ENCODE results near the gene VPS13D.

Gene VPS13D

DNA sequence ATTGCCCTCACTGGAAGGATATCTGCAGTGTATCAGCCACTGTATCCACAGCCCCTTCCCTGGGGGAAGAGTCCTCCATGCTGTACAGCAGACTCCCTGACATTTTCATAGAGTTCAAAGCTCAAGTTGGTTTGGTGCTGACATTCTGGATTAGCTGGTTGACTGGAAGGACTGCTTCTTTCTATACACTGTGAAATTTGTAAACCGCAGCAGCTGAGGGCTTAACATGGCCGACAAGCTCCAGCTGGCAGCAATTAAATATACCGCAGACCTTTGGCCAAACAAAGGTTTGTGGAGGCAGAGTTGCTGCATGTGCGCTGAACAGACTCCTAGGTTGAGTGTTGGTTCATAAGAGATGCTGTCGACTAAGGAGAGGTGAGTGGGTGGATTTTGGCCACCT is 261.8 kb downstream of the VPS13D start:
- DNase-seq = peak; percentile 27

DNA sequence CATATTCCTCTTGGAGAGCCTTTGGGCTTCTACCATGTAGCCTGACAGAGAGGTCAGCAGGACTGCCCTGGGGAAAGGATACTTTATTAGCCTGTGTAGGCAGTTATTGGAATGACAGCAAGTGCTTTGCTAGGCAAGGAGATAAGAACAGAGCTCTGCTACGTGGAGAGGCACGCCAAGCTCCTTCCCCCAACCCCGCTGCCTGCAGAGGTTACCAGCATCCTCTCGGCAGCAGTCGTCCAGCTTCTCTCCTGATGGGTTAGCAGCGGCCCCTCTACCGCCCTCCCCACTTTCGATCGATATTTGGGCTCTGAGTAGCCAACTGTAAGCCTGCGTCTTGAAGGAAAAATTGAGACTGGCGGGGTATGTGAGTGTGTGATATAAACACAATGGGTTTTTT is 265.9 kb downstream of the VPS13D start:
- DNase-seq = no peak

DNA sequence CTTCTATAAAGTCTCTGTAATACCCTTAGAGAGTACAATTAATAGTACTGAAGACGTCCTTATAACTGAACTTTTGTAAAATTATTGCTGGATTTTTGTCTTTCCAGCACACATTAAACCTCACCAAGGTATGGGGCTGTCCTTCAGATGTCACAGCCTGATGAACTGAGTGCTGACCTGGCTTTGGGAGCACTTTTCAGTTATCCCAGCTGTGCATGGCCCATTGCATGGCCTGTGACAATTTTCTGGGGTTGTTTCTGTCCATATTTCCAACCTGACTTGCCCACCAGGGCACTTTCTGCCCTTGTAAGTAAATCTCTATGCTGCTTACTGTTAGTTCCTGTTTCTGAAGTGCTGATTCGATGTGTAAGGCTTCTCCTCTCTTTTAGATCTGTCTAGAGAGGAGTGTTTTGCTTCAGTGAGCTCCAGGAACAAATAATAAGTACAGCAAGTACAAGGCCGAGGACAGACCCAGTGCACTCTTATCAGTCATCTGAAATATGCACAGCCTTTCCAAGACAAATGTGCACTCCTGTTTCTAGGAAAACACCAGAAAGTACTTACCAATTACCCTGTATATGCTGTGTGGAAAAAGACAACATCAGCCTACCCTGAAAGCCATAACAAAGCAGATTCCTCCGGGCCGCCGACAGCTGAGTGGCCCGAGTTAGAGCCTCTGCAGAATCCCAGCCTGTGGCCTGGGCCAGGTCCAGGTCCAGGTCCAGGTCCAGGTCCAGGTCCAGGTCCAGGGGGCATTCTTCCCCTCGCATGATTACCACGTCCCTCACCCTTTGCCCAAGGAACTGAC is 266.5 kb downstream of the VPS13D start:
- DNase-seq = no peak

DNA sequence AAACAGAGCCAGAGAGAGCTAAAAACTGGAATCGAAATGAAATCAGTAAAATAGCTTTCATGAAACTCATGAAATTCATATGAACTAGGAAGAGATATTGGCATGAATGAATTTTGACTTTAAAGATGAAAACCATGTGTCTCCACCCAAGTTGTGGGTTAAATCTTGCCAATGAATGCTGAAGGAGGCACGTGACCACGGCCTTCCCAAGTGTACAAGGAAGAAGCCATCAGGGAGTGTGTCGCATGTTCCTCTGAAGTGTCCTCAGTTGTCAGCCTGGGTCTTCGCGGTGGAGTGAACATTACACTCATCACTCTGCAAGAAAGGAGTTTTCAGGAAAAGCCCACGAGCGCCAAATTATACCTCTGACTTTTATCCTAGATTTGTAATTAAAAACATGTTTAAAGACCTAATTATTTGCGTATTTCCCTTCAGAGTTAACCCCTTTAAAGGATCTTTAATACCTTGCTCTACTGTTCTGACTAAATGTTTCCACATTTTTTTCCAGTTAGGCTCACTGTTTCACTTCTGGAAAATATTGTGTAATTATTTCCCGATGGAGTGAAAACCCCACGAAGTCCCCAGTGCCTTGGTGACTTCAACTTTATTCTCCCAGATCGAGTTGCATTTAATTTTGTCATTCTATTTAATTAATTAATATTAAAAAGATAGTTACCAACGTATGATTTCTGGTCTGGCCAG is 269.9 kb downstream of the VPS13D start:
- no peak for DNase-seq

DNA sequence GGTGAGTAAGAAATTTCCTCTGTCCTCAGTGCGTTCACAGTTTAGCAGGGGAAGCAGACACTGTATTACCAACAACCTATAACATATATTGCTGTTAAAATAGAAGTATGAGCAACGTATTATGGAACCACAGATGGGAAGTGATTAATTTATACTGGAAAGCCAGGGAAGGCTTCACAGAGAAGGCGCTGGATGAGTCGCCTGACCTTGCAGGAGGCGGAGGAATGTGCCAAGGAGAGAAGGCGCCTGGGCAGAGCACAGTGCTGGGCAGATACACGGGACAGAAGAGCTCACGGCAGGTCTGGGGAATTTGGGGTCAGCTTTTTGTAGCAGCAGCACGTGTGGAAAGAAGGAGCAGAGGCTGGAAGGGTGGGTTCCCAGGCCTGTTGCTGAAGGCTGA is 271.8 kb downstream of the VPS13D start:
- peak; percentile 77 for DNase-seq

DNA sequence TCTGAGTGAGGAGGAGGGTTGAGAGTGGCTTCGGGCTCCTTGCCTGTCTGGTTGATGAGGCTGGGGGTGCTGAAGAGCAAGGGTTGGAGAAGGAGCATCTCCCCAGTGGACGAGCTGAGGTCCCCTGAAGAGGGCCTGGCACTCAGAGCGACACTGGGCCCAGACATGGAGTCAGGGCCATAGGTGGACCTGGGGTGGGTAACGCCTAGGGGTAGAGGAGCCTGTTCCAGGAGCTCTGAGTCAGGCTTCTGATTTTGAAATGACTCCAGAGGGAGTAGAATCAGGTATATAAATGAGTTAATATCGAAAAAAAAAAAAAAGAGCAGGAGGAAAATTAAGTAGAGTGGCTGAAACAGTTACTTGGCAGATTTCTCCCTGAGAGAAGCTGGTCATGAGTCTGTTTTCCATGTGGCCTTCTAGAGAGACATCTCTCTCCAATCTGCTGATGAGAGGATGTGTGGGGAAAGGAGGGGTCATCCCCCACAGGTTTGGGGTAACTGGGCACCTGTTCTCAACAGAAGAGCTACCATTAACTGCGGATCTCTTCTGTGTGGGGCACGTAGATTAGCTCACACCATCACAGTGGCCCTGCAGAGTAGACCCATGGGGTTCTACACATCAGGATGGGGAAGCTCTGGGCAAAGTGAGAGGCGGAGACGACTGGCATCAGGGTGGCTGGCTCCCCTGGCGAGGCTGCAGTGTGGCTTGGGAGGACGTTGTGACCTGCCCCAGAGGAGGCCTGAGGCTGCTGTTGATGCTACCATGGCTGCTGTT is 272.7 kb downstream of the VPS13D start:
- no peak for DNase-seq

DNA sequence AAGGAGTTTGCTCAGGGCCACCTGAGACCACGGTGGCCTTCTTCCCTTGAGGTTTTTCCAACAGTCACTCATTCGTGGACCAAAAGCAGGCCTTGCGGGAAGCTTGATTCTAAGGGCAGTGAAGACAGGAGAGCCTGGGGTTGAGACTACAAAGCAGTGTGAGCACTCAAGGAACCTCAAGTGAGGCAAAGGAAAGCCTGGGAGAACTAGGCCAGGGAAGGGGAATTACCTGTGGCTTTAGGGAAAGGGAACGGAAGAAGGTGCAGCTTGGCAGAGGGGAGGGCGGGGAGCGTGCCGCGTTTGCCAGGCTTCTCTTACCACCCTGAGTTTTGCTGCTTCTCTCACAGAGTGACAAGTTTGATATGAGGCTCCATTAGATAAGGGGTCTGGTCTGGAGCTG is 273.9 kb downstream of the VPS13D start:
- no peak for DNase-seq

GRCh38 chr1:12504601-12505000 is 274.8 kb downstream of the VPS13D start:
- no peak for DNase-seq

GRCh38 chr1:12505231-12505630 is 275.4 kb downstream of the VPS13D start:
- DNase-seq = no peak

GRCh38 chr1:12505639-12506280 is 275.9 kb downstream of the VPS13D start:
- no peak for DNase-seq

DNA sequence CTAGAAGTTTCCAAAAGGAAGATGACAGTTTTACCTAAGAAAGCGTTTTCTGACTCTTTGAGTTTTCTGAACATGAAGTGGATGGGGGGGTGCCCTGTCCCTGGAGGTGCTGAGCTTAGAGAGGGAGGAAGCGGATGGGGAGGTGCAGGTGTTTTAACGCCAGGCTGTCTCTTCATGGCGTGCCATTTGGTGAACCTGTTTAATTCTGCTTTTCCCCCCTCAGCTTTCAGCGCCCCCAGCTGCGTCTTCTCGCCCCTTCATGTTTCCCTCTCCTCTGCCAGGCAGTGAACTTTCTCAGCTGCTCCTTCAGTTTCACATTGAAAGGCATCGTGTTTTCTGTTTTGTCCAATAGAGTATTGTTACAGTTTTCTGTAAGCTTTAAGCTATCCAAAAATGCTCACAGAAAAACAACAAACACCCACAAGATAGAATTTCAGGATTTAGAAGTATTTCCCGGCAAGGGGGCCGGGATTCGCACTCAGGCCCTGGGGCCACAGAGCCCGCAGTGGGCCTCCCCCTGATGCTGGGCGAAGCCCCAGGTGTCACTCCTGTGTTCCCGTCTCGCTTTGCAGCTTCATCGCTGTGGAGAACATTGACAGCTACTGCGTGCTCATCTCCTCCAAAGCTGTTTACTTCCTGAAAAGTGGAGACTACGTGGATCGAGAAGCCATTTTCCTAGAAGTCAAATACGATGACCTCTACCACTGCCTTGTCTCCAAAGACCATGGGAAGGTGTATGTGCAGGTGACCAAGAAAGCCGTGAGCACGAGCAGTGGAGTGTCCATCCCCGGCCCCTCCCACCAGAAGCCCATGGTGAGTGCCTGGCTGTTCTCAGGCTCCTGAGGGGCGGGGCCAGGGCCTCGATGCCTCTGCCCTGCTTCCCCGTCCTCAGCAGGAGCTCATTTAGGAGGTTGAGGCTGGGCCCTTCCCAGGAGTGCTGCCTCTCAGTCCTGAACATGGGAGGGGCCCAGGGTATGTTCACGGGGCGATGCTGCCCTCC is 276.8 kb downstream of the VPS13D start:
- DNase-seq = no peak

DNA sequence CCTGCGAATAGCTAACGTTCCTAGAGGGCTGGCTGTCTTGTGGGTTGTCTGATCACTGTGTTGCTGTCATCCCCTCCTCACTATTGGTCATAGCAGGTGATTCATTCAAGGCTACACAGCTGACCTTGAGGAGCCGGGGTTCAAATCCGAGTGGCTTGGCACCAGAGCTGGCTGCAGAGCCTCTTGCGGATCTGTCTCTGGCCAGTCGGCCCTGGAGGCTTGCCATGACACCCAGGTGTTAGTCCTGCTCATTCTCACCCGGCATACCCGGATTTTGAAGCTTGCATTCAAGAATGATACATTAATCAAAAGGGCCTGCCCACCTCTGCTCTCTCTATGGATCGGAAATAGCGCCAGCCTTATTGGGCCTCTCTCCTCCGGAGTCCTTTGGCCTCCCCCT is 277.8 kb downstream of the VPS13D start:
- DNase-seq = no peak

DNA sequence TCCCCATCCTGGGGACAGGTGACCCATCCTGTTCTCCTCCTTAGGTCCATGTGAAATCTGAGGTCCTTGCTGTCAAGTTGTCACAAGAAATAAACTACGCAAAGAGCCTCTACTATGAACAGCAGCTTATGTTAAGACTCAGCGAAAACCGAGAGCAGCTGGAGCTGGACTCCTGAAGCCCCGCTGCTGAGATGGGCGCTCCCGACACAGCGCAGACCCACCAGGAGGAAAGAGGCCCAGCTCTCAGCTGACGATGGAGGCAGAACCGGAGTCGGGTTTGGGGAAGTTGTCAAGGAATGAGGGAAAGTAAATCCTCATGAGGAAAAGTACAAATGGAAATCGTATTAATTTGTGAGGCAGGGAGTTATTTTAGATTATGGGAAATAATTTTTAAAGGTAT is 279.0 kb downstream of the VPS13D start:
- DNase-seq = no peak

- no peak for DNase-seq
These were observed 281.3 kb downstream of the VPS13D start for GRCh38 chr1:12511128-12511484.

DNA sequence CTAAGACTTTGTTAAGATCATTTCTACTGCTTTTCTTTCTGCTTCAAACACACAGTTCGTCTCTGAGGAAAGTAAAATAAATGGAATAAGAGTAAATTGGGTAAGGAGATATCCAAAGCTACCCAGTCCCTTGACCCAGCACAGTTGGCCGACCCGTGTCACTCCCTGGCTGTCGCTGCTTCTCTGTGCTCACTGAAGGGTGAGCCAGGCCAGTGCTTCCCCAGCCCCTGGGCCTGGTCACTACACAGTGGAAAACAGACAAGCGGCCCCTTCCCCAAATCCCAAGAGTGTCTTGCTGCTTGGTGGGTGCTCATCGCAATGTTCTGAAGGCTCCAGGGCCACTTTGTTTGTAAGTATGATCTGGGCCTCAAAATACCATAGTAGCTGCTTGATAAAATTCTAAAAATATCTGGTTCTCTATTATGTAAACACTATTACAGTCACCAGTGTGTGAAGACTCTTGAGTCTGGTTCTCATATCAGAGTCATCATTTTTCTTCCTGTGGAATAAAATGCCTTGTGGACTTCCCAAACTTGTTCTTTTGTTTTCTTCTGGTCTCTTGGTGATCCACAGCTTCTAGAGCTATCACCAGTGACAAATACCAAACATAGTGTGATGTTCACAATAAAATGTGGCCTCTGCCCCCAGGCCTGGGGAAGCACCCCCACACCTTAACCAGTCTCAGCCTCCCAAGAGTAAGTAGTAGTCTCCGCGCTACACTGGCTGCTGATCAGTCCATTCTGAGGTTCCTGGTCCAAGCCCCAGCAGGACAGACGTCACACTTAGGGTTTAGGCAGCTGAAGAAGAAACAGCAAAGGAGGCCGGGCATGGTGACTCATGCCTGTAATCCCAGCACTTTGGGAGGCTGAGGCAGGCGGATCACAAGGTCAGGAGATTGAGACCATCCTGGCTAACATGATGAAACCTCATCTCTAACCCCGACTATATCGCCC is 282.0 kb downstream of the VPS13D start:
- DNase-seq = peak; percentile 40

DNA sequence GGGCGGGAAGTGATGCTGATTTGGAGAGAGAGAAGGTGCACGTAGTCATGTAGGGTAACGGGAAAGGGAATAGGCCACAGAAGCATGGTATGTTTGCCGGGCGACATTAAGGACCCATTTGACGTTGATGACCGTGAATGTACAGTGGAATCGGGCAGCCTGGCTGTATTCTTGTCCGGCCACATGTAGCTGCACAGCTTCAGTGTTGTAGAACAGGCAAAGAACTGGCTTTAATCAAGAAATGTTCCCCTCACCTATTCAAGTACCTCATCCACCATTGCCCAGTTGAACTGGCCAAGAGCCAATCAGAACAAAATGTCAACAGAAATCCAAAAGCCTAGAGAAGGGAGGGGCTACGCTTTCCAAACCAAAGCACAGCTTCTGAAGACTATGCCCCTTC is 283.4 kb downstream of the VPS13D start:
- no peak for DNase-seq

DNA sequence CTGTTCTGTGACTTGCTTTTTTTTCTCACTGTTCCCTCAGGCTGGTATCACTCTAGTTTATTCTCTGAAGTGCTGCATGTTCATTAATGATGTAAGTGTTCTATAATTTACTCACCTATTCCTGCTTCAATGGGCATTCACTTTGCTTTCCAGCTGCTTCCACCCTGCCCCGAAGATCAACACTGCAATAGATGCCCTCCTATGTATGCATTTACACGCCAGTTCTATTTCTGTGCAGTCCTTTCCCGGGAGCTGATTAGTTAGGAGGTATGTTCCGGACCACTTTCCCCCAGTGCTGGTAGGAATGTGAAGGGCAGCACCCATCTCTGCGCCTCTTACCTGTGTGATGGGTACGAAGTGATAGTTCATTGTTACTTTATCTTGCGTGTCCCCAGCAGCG is 284.8 kb downstream of the VPS13D start:
- DNase-seq = no peak

DNA sequence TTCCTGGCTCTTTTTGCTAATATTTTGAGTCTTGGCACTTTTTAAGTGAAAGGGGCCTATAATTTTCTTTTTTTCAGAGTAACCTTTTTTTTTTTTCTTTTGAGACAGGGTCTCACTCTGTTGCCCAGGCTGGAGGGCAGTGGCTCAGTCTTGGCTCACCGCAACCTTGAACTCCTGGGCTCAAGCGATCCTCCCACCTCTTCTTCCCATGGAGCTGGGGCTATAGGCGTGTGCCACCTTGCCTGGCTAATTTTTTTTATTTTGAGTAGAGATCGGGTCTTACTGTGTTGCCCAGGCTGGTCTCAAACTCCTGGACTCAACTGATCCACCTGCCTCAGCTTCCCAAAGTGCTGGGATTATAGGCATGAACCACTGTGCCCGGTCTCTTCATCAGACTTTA is 285.4 kb downstream of the VPS13D start:
- DNase-seq = no peak

GRCh38 chr1:12516741-12517140 is 286.9 kb downstream of the VPS13D start:
- DNase-seq = no peak

- no peak for DNase-seq
These were observed 289.3 kb downstream of the VPS13D start for GRCh38 chr1:12518931-12519692.

Data from fibroblast of skin of back (primary cell).